GM12873 (cell line): Measurements from ENCODE around the gene ZNF681.

Source experiments
- CTCF ChIP-seq: IDR thresholded peaks from 2 replicates; pipeline ENCODE4 v1.5.1; 2012; ENCODE audit warnings: low read depth, mild to moderate bottlenecking, moderate library complexity, low read length, control low read depth; ENCODE audit not compliant: insufficient read depth; ENCODE audit errors: missing control alignments

Gene ZNF681

GRCh38 chr19:23784274-23784673, 25.6 kb upstream of the ZNF681 start:
- TF ChIP-seq CTCF: no peak

GRCh38 chr19:23783636-23784035, 24.9 kb upstream of the ZNF681 start:
- TF ChIP-seq CTCF: no peak

- no peak for TF ChIP-seq CTCF
Observed at GRCh38 chr19:23779645-23780044, 21.0 kb upstream of the ZNF681 start.

GRCh38 chr19:23778566-23778965, 19.9 kb upstream of the ZNF681 start:
- no peak for TF ChIP-seq CTCF

GRCh38 chr19:23777216-23777615, 18.5 kb upstream of the ZNF681 start:
- no peak for TF ChIP-seq CTCF

- TF ChIP-seq CTCF: no peak
Observed at GRCh38 chr19:23776507-23777205, 18.0 kb upstream of the ZNF681 start.

GRCh38 chr19:23774524-23774971, 15.9 kb upstream of the ZNF681 start:
- no peak for TF ChIP-seq CTCF
